ENCODE measurements around the gene HSP90B1.

HSP90B1 gene

DNA sequence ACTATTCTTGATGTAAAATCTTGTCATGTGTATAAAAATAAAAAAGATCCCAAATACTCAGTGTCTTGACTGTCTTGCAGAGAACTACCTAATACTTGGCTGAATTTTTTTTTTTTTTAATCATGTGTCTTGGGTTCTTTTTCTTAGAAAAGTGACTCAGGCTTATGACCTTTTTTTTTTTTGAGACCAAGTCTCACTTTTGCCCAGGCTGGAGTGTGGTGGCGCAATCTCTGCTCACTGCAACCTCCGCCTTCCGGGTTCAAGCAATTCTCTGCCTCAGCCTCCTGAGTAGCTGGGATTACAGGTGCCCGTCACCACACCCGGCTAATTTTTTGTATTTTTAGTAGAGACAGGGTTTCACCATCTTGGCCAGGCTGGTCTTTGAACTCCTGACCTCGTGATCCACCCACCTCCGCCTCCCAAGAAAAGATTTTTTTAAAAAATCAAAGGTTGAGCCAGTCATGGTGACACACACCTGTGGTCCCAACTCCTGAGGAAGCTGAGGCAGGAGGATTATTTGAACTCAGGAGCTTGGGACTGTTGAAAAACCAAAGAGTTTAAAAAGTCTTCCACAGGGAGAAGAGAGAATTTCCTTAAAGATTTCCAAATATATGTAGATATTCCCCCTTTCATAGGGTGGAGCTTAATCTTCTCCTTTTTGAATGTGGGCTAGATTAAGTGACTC, 17.8 kb downstream of the HSP90B1 start:
- no peak overlapping the region for H3K4me3 ChIP-seq (ENCODE audit: low read length)
- no peak for DNase-seq (ENCODE audit: low read depth)
- TF ChIP-seq, protein P1, sequence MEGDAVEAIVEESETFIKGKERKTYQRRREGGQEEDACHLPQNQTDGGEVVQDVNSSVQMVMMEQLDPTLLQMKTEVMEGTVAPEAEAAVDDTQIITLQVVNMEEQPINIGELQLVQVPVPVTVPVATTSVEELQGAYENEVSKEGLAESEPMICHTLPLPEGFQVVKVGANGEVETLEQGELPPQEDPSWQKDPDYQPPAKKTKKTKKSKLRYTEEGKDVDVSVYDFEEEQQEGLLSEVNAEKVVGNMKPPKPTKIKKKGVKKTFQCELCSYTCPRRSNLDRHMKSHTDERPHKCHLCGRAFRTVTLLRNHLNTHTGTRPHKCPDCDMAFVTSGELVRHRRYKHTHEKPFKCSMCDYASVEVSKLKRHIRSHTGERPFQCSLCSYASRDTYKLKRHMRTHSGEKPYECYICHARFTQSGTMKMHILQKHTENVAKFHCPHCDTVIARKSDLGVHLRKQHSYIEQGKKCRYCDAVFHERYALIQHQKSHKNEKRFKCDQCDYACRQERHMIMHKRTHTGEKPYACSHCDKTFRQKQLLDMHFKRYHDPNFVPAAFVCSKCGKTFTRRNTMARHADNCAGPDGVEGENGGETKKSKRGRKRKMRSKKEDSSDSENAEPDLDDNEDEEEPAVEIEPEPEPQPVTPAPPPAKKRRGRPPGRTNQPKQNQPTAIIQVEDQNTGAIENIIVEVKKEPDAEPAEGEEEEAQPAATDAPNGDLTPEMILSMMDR (conservative IDR thresholded peaks at IDR 0.05; ENCODE audit: low read length): no peak

DNA sequence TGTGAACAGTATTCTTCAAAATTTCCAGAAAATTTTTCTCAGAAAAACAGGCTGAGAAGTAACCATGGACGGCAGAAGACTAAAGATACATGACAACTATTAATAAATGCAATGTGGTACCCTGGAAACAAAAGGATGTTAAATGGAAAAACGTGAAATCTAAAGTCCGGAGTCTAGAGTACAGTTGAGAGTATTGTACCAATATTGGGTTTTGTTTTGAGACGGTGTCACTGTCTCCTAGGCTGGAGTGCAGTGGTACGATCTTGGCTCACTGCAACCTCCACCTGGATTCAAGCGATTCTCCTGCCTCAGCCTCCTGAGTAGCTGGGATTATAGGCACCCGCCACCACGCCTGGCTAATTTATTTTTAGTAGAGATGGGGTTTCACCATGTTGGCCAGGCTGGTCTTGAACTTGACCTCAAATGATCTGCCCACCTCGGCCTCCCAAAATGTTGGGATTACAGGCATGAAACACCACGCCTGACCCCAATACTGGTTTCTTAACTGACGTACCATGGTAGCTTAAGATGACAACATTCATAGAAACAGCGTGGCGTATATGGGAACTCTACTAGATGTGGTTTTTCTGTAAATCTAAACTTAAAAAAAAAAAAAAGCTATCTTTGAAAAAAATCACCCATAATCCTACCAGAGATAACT, 18.7 kb downstream of the HSP90B1 start:
- DNase-seq (ENCODE audit: low read depth): no peak
- no peak overlapping the region for H3K4me3 ChIP-seq (ENCODE audit: low read length)
- TF ChIP-seq, protein P1 (conservative IDR thresholded peaks at IDR 0.05; ENCODE audit: low read length): no peak

DNA sequence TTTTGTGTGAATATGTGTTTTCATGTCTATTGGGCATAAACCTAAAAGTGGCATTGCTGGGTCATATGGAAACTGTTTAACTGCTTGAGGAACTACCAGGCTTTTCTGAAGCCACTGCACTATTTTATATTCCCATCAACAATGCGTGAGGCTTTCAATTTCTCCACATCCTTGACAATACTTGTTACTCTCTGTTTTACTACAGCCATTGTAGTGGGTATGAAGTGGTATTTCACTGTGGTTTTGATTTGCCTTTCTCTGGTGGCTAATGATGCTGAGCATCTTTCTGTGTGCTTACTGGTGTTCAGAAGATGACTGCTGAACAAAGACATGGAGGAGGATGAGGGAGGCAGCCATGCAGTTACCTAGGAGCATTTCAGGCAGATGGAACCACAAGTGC, 22.3 kb downstream of the HSP90B1 start:
- TF ChIP-seq, protein P1 (conservative IDR thresholded peaks at IDR 0.05; ENCODE audit: low read length): no peak
- no peak overlapping the region for H3K4me3 ChIP-seq (ENCODE audit: low read length)
- DNase-seq (ENCODE audit: low read depth): no peak

DNA sequence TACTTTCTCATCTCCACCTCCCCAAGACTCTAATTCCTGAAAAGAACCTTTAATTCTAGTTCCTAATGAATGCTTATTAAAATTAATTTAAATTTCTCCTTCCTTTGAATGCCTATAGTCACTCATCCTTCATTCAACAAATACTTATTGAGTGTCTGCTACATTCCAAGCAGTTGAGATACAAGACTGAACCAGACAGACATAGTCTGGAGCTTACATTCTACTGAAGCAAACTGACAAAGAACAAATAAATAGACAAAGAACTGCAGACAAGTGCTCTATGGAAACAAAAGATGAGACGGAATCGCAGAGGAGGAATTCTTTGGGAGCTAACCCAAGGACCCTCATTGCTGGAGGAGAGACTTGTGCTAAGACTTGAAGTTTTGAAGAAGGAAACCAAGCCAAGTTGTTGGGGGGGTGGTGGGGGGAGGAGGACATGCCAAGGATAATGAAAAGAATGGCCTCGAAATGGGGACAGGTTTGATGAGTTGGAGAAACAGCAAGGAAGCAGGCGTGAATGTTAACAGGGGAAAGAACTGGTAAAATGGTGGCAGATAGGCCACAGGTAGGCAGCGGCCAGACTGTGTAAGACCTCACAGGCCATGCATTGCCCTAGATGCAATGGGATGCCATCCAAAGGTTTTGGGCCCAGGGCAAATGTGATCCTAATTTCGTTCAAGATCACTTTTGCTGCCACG, 25.8 kb downstream of the HSP90B1 start:
- peak overlapping the region; percentile 86 for H3K4me3 ChIP-seq (ENCODE audit: low read length)
- no peak for DNase-seq (ENCODE audit: low read depth)
- TF ChIP-seq, protein P1 (conservative IDR thresholded peaks at IDR 0.05; ENCODE audit: low read length): no peak

DNA sequence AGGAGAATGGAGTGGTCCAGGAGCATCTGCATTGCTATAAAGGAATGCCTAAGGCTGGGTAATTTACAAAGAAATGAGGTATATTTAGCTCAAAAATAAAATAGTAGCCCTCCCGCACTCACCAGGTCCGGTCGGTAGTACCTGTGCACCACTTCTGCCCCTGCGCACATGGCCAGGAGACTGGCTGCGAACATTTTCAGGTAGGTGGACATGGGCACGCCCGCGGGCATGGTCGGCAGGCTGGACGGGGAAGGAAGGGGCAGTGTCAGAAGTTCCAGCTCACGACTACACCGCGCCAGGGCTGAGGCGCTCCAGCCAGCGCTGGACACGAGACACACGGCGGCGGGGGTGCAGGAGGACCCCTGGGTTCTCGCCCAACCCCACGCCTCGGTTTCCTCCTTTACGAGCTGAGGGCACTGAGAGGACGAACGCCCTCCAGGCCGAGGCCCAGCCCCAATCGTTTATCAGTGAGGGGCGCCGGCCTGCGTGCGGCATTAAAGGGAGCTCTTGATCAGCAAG, 26.4 kb downstream of the HSP90B1 start:
- DNase-seq (ENCODE audit: low read depth): no peak
- peak overlapping the region; percentile 86 for H3K4me3 ChIP-seq (ENCODE audit: low read length)
- TF ChIP-seq, protein P1 (conservative IDR thresholded peaks at IDR 0.05; ENCODE audit: low read length): no peak

DNA sequence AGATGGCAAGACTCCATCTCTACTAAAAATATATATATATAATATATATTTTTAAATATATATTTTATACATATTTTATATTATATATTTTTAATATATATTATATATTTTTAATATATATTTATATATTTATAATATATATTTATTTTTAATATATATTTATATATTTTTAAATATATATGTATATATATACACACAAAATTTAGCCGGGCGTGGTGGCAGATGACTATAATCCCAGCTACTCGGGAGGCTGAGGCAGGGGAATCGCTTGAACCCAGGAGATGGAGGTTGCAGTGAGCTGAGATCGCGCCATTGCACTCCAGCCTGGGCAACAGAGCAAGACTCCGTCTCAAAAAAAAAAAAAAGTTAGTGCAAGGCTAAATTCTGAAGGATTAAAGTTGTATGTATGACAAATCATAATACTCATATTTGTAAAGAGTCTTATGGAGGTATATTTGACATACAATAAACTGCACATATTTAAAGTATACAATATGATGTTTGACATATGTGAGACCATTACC, 27.7 kb downstream of the HSP90B1 start:
- TF ChIP-seq, protein P1 (conservative IDR thresholded peaks at IDR 0.05; ENCODE audit: low read length): no peak
- DNase-seq (ENCODE audit: low read depth): no peak
- H3K4me3 ChIP-seq (ENCODE audit: low read length): no peak overlapping the region; the same call in 1 of the 2 replicates

Data from AG10803 (cell line).